ENCODE results near the gene SLC10A6.

GRCh38 chr4:86853209-86853608 is 4.0 kb upstream of the SLC10A6 start:
- TF ChIP-seq CTCF (IDR thresholded peaks at IDR 0.05) = no peak
- TF ChIP-seq POLR2A (IDR thresholded peaks at IDR 0.05) = no peak
- TF ChIP-seq POLR2AphosphoS5 (IDR thresholded peaks at IDR 0.05) = no peak
- TF ChIP-seq EP300 (IDR thresholded peaks at IDR 0.05) = no peak

All from stomach (tissue), 4 donors.